Keratinocyte (primary cell): ENCODE measurements around the gene HIGD2A.

ENCODE experiments used
- CTCF ChIP-seq, 3 experiments: IDR thresholded peaks in 1 of 3; conservative IDR thresholded peaks in 1 of 3; optimal IDR thresholded peaks in 1 of 3; 2 replicates in 2 of 3; 3 replicates in 1 of 3; pipeline versions ENCODE3 to v1.5.1; 2011; ENCODE audit warnings: low read length in 3 of 3, mild to moderate bottlenecking in 3 of 3, moderate library complexity in 2 of 3, control low read depth in 1 of 3, inconsistent platforms in 1 of 3; ENCODE audit not compliant: insufficient read depth in 2 of 3; ENCODE audit errors: extremely low read depth in 1 of 3
- EZH2 ChIP-seq: IDR thresholded peaks from one replicate; pipeline ENCODE4 v1.6.1; 2012; ENCODE audit warnings: inconsistent platforms, mild to moderate bottlenecking, low read length, moderate library complexity

- TF ChIP-seq CTCF (optimal IDR thresholded peaks at IDR 0.05 in 1 of 3, IDR thresholded peaks at IDR 0.05 in 1 of 3, conservative IDR thresholded peaks at IDR 0.05 in 1 of 3; ENCODE audit: extremely low read depth in 1 of 3, insufficient read depth in 2 of 3, low read length in 3 of 3) (no peak), EZH2 (no peak)
Measured at GRCh38 chr5:176355400-176356178, 33.0 kb upstream of the HIGD2A start.
